Lower leg skin (tissue), 4 donors: Measurements from ENCODE around the gene APOC3. TPM values are rescaled to one million over a fixed set of nuclear protein-coding genes. Genes with fewer than 3 reads are reported as not detected.
A peak's percentile ranks its signal among the peaks of the same experiment; 100 is the strongest.

ENCODE experiments used
- DNase-seq, 2 donors: peaks; one replicate each; pipeline ENCODE4 v3.0.0-alpha.2; 2019; ENCODE audit warnings: low spot score in 2 of 2
- H3K4me3 ChIP-seq: fragments of 200-600 bp; sonication (generic); 2 replicates; pipeline ENCODE4 v1.5.1; 2017; ENCODE audit warnings: mild to moderate bottlenecking, low read depth; ENCODE audit not compliant: poor library complexity, severe bottlenecking
- CTCF ChIP-seq, 3 donors: fragments of 450-650 bp; IDR thresholded peaks; one replicate each; pipeline ENCODE4 v1.5.1; 2016; ENCODE audit warnings: antibody characterized with exemption in 3 of 3, mild to moderate bottlenecking in 3 of 3, moderate library complexity in 2 of 3
- POLR2A ChIP-seq, 2 donors: fragments of 450-650 bp; IDR thresholded peaks; one replicate each; pipeline ENCODE4 v1.6.1; 2016 to 2017; ENCODE audit warnings: antibody characterized with exemption in 2 of 2, mild to moderate bottlenecking in 1 of 2, moderate library complexity in 1 of 2
- WGBS, 2 donors: methylation state at CpG; one replicate each; pipeline ENCODE4 v1.1.5; 2018; 5-methylcytosine and 5-hydroxymethylcytosine counted together
- intact Hi-C: fragments of 100-400 bp; cut with DNase I; formaldehyde crosslinking; loops from one replicate; pipeline ENCODE4 v1.15.0; 2023; ENCODE audit warnings: low total_unique reads
- total RNA-seq, 4 donors: library from RNA; depleted of rRNA; stranded (reverse); fragments of >200 nt; gene quantifications; one replicate each; pipeline ENCODE4 v1.1.0, GENCODE V29; 2016

APOC3 gene
- total RNA-seq, 4 donors from 2014 or later = not detected

GRCh38 chr11:116876656-116877055 is 46.9 kb downstream of the APOC3 start:
- WGBS, 2 donors = 75 to 84% methylated on average over 8 of the region's 8 CpGs
- DNase-seq = no peak
- H3K4me3 ChIP-seq = no peak overlapping the region
- intact Hi-C loops = no loop called here
- TF ChIP-seq POLR2A (IDR thresholded peaks at IDR 0.05) (no peak), CTCF (IDR thresholded peaks at IDR 0.05) (no peak)

- WGBS, 2 donors = 42 to 52% methylated on average over 5 of the region's 5 CpGs
- H3K4me3 ChIP-seq = no peak overlapping the region
- intact Hi-C loops = loop anchor here (5.0 kb wide), 1 partner anchor 217 kb away; the partner anchor contains the start of gene SIK3
- no peak for DNase-seq
- TF ChIP-seq POLR2A (IDR thresholded peaks at IDR 0.05) (no peak), CTCF (IDR thresholded peaks at IDR 0.05) (no peak)
These were observed 50.3 kb downstream of the APOC3 start for GRCh38 chr11:116879800-116880625.

GRCh38 chr11:116881143-116881542 is 51.4 kb downstream of the APOC3 start:
- DNase-seq = peak in 1 of 2 donors; percentile 58
- H3K4me3 ChIP-seq = no peak overlapping the region
- WGBS, 2 donors = 73 to 80% methylated on average over 6 of the region's 6 CpGs
- TF ChIP-seq POLR2A (IDR thresholded peaks at IDR 0.05) (no peak), CTCF (IDR thresholded peaks at IDR 0.05) (no peak)
- intact Hi-C loops = loop anchor here (5.0 kb wide), 1 partner anchor 216 kb away; the partner anchor contains the start of gene SIK3

GRCh38 chr11:116882386-116882785 is 52.7 kb downstream of the APOC3 start:
- TF ChIP-seq POLR2A (IDR thresholded peaks at IDR 0.05) (no peak), CTCF (IDR thresholded peaks at IDR 0.05) (no peak)
- H3K4me3 ChIP-seq = no peak overlapping the region
- intact Hi-C loops = loop anchor here (5.0 kb wide), 1 partner anchor 215 kb away; the partner anchor contains the start of gene SIK3
- no peak for DNase-seq

Other genes starting within 250 kb of the APOC3 start
- gene BUD13, start 56.9 kb upstream of the APOC3 start, total RNA-seq = 10 to 100 TPM; 13.8 to 17.2 (median 15.8) TPM
- 10 to 100 TPM; 21.7 to 33.8 (median 26.1) TPM for gene ZPR1, start 41.9 kb upstream of the APOC3 start, total RNA-seq
- not detected for gene APOA5, start 38.0 kb upstream of the APOC3 start, total RNA-seq
- not detected for gene APOA4, start 6.6 kb upstream of the APOC3 start, total RNA-seq
- gene APOA1, start 7.7 kb downstream of the APOC3 start, total RNA-seq = 1 to 10 TPM in 2 of 4 donors, not detected in 2; 1.6 to 1.7 TPM